C4-2B (cell line): ENCODE results near the gene RAE1.

Source experiments
- H3K27ac ChIP-seq: fragments of 450-650 bp; 2 replicates; pipeline ENCODE4 v1.5.1; 2017
- ZFX ChIP-seq: fragments of 450-650 bp; IDR thresholded peaks from 2 replicates; pipeline ENCODE4 v1.6.1; 2017
- TF ChIP-seq, protein P1 (sequence below): fragments of 450-650 bp; conservative IDR thresholded peaks from 2 replicates; pipeline ENCODE4 v1.5.1; 2017; ENCODE audit warnings: mild to moderate bottlenecking

RAE1 gene

DNA sequence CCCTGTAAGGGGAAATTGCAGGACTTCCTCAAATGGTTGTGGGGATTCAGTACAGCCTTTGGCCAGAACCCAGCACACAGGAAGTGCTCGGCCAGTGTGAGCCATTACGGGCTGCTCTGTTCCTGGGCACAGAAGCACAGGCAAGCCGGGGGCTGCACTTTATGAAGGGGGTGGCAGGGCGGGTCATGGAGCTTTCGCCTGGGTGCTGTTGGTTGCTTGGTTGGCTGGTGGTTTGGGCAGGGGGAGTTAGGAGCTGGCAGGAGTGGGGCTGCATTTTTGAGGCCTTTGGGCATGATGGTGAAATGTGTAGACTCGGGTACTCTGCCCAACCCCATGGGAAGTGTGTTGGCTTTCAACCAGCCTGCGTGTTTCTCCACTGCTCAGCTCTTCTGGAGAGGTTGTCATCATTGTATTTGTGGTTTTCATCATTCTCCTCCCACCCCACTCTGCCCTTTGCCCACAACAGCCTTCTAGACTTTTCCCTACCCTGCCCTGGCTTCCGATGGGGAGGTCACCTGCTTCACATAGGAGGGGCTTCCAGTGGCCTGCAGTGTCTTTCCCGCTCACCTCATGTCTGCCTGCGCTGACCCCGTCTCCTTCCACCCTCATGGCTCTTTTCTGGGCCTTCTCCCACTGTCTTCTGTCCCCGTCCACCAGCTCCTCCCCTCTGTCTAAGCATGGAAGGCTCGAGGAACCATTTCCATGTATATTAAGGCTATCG is 24.0 kb downstream of the RAE1 start:
- TF ChIP-seq, protein P1, sequence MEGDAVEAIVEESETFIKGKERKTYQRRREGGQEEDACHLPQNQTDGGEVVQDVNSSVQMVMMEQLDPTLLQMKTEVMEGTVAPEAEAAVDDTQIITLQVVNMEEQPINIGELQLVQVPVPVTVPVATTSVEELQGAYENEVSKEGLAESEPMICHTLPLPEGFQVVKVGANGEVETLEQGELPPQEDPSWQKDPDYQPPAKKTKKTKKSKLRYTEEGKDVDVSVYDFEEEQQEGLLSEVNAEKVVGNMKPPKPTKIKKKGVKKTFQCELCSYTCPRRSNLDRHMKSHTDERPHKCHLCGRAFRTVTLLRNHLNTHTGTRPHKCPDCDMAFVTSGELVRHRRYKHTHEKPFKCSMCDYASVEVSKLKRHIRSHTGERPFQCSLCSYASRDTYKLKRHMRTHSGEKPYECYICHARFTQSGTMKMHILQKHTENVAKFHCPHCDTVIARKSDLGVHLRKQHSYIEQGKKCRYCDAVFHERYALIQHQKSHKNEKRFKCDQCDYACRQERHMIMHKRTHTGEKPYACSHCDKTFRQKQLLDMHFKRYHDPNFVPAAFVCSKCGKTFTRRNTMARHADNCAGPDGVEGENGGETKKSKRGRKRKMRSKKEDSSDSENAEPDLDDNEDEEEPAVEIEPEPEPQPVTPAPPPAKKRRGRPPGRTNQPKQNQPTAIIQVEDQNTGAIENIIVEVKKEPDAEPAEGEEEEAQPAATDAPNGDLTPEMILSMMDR = no peak
- no peak for TF ChIP-seq ZFX
- H3K27ac ChIP-seq = no peak overlapping the region

DNA sequence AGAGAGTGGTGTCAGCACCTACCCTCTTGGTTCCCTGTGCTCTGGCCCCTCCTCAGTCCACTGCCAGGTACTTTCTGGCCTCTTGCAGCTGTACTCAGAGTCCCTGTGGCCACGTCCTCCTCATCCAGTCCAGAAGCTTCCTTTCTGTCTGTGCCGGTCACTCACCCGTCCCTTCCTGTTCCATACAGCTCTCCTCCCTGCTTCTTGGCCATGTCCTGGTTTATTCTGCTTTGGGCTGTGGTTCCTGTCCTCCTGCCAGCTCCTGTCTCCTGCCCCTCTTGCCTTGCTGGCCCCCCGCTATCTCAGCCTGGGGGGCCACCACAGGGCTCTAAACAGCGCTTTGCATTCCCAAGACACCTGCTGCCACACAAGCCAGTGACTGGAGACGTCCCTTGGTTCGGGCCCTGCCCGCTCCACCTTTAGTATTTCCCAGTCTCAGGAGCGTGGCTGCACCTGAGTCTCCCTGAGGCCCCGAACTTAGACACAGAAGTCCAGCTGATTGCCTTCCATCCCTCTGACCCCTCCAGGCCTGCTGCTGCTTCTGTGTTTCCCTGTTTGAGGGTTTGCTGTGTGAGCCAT is 24.7 kb downstream of the RAE1 start:
- no peak for TF ChIP-seq ZFX
- TF ChIP-seq, protein P1 = no peak
- no peak overlapping the region for H3K27ac ChIP-seq

DNA sequence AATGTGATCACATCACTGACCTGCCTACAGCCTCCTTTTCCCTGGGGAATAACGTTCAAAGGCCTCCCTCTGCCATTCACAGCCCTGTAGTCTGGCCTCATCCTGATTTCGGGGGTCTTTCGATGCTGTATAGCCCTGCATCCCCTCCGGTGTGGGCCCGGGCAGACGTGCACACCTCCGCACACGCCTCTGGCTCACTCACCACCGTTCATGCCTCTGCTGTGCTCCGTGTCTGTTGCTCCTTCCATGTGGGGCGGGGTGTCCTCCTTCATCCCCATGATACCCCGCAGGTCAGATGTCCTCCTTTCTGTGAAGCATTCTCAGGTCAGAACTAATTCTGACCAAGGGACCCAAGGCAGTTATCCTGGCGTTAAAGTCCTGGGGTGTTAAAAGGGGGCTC is 26.3 kb downstream of the RAE1 start:
- no peak overlapping the region for H3K27ac ChIP-seq
- TF ChIP-seq ZFX = no peak
- TF ChIP-seq, protein P1 = no peak

DNA sequence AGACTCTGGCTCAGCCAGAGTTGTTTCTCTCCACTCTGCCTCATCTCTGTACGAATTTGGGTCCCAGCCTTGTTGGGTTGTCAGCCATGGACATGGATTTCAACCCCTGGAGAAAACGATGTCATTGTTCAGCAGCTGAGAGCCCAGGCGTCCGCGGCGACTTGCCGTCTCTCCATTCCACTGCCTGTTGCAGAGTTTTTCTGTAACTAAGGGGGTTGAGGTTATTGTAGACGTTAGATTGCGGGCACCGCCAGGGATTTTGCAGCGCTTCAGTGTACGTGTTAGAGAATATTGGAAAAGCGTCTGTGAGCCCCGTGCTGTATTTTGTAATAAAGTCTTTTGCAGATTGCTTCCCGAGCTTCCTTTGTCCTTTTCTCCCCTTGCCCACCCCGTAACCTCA is 27.1 kb downstream of the RAE1 start:
- no peak overlapping the region for H3K27ac ChIP-seq
- TF ChIP-seq, protein P1 = no peak
- TF ChIP-seq ZFX = no peak

DNA sequence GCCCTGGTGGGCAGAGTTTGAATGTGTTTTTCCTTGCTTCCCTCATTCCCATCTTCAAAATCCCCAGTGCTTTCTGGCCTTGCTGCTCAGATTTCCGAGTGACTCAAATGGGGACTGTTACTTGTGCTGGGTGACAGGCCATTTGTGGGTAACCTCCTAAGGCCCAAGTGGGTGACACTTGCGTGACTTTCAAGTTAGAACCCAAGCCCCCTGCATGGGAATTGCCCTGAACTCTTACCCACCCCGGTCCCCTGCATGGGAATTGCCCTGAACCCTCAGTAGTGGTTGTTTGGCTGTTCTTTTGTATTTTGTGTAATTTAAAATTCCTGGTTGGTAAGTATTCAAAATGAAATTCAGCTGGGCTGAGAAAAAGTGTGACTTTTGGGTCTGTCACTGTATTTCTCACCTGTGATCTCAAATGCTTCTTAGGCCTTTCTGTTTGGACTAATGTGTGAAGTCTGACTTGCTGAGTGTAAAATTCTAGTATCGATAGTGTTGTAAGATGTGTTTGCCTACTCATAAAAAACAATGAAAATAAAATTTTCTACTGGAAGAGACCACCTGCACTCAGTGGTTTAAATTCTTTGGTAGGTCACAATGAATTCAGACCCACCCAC is 27.7 kb downstream of the RAE1 start:
- no peak for TF ChIP-seq ZFX
- TF ChIP-seq, protein P1 = no peak
- no peak overlapping the region for H3K27ac ChIP-seq

DNA sequence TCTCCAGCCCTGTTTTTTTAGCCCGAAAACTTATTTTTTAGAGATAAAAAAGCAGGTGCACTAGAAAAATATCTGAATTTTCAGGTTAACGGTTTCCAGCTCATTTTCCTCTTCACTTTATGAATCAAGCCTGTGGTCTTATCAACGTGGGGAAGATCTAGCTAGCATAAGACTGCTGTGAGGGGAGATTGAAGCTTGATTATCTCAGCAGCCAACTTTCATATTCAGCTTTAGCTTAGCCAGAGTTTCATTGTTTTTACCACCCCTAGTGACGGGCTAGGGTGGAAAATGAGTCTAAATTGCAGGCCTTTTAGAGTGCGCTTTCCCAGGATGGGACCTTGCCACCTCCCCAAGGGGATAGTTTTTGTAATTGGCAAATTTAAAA is 28.2 kb downstream of the RAE1 start:
- no peak for TF ChIP-seq ZFX
- H3K27ac ChIP-seq = no peak overlapping the region

DNA sequence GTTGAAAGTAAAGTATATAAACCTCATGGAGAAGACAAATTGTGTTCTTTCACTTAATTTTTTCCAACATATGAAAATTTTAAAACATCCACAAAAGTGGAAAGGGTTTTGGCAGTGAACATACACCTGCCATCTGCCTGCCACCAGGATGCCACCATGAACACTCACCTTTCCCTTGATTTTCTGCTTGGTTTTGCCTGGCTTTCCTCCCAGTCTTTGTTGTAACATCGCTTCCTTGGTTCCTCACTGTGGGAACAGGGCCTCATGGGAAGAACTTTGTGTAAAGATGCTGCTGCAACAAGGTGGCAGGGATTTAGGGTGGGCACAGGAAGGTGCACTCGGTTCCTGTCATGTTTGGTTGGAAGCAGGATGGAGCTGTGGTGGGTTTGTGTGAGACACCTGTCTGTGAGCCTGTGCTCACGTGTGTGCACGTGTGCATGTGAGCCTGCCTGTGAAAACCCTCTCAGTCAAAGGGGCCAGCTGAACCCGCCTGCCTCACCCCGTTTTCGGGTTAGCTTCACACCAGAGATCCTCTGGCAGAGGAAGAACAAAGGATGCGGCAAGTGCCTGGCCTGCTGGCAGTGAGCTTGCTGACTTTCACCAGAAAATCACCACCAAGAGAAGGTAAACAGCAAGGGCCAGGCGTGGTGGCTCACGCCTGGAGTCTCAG is 29.2 kb downstream of the RAE1 start:
- TF ChIP-seq, protein P1 = no peak
- no peak for TF ChIP-seq ZFX
- no peak overlapping the region for H3K27ac ChIP-seq
